Lower leg skin (tissue), 4 donors: ENCODE results near the gene CENPO. TPM values are rescaled to one million over a fixed set of nuclear protein-coding genes. Genes with fewer than 3 reads are reported as not detected.

Source experiments
- DNase-seq, 2 donors: peaks; one replicate each; pipeline ENCODE4 v3.0.0-alpha.2; 2019; ENCODE audit warnings: low spot score in 2 of 2
- H3K4me3 ChIP-seq: fragments of 200-600 bp; sonication (generic); 2 replicates; pipeline ENCODE4 v1.5.1; 2017; ENCODE audit warnings: mild to moderate bottlenecking, low read depth; ENCODE audit not compliant: poor library complexity, severe bottlenecking
- CTCF ChIP-seq, 3 donors: fragments of 450-650 bp; IDR thresholded peaks; one replicate each; pipeline ENCODE4 v1.5.1; 2016; ENCODE audit warnings: antibody characterized with exemption in 3 of 3, mild to moderate bottlenecking in 3 of 3, moderate library complexity in 2 of 3
- POLR2A ChIP-seq, 2 donors: fragments of 450-650 bp; IDR thresholded peaks; one replicate each; pipeline ENCODE4 v1.6.1; 2016 to 2017; ENCODE audit warnings: antibody characterized with exemption in 2 of 2, mild to moderate bottlenecking in 1 of 2, moderate library complexity in 1 of 2
- WGBS, 2 donors: methylation state at CpG; one replicate each; pipeline ENCODE4 v1.1.5; 2018; 5-methylcytosine and 5-hydroxymethylcytosine counted together
- intact Hi-C: fragments of 100-400 bp; cut with DNase I; formaldehyde crosslinking; loops from one replicate; pipeline ENCODE4 v1.15.0; 2023; ENCODE audit warnings: low total_unique reads
- total RNA-seq, 4 donors: library from RNA; depleted of rRNA; stranded (reverse); fragments of >200 nt; gene quantifications; one replicate each; pipeline ENCODE4 v1.1.0, GENCODE V29; 2016

Gene CENPO
- total RNA-seq, 4 donors from 2014 or later: 2.0 to 5.3 (median 2.4) TPM

GRCh38 chr2:24850944-24851343 lies 57.7 kb downstream of the CENPO start:
- DNase-seq: no peak
- intact Hi-C loops: no loop called here
- 79 to 82% methylated on average over 7 of the region's 7 CpGs for WGBS, 2 donors
- no peak overlapping the region for H3K4me3 ChIP-seq
- TF ChIP-seq CTCF (IDR thresholded peaks at IDR 0.05) (no peak), POLR2A (IDR thresholded peaks at IDR 0.05) (no peak)

- H3K4me3 ChIP-seq: no peak overlapping the region
- DNase-seq: no peak
- TF ChIP-seq POLR2A (IDR thresholded peaks at IDR 0.05) (no peak), CTCF (IDR thresholded peaks at IDR 0.05) (no peak)
- 91 to 98% methylated on average over 13 of the region's 13 CpGs for WGBS, 2 donors
- intact Hi-C loops: no loop called here
Observed at GRCh38 chr2:24852026-24852425, 58.8 kb downstream of the CENPO start.

GRCh38 chr2:24852431-24853020 lies 59.3 kb downstream of the CENPO start:
- no peak overlapping the region for H3K4me3 ChIP-seq
- no peak for DNase-seq
- intact Hi-C loops: no loop called here
- TF ChIP-seq CTCF (IDR thresholded peaks at IDR 0.05) (no peak), POLR2A (IDR thresholded peaks at IDR 0.05) (no peak)
- 90 to 96% methylated on average over 11 to 17 of the region's 23 CpGs for WGBS, 2 donors

GRCh38 chr2:24853046-24853445 lies 59.8 kb downstream of the CENPO start:
- H3K4me3 ChIP-seq: no peak overlapping the region
- TF ChIP-seq POLR2A (IDR thresholded peaks at IDR 0.05) (no peak), CTCF (IDR thresholded peaks at IDR 0.05) (no peak)
- intact Hi-C loops: no loop called here
- 95 to 96% methylated on average over 9 of the region's 9 CpGs for WGBS, 2 donors
- no peak for DNase-seq

GRCh38 chr2:24853996-24854395 lies 60.8 kb downstream of the CENPO start:
- 80 to 85% methylated on average over 3 of the region's 3 CpGs for WGBS, 2 donors
- intact Hi-C loops: no loop called here
- TF ChIP-seq POLR2A (IDR thresholded peaks at IDR 0.05): no peak
- no peak for TF ChIP-seq CTCF (IDR thresholded peaks at IDR 0.05)

GRCh38 chr2:24855022-24855622 lies 61.9 kb downstream of the CENPO start:
- no peak for TF ChIP-seq CTCF (IDR thresholded peaks at IDR 0.05)
- TF ChIP-seq POLR2A (IDR thresholded peaks at IDR 0.05): no peak
- intact Hi-C loops: no loop called here
- no peak overlapping the region for H3K4me3 ChIP-seq
- 60 to 73% methylated on average over 8 of the region's 8 CpGs for WGBS, 2 donors
- DNase-seq: no peak

More at GRCh38 chr2:24853996-24854395, 60.8 kb downstream of the CENPO start:
- H3K4me3 ChIP-seq: no peak overlapping the region
- no peak for DNase-seq
